ENCODE measurements around the gene APRT.

APRT gene

GRCh38 chr16:88781140-88782077, 30.3 kb downstream of the APRT start:
- Mint-ChIP-seq H3K27me3 (ENCODE audit: low read depth) (peaks cover 53% of the 10 kb centered on the region), H3K4me3 (peak overlapping the region in 1 of 3 experiments; percentile 6), H3K27ac (no peak overlapping the region), H3K4me1 (peaks cover 35% of the 10 kb centered on the region), H3K36me3 (ENCODE audit: low read depth) (no peaks in the 10 kb centered on the region), H3K9me3 (no peaks in the 10 kb centered on the region)
- TF ChIP-seq CTCF (IDR thresholded peaks at IDR 0.05; ENCODE audit: unreplicated experiment in 3 of 3), result no peak

GRCh38 chr16:88780142-88781062, 31.3 kb downstream of the APRT start:
- TF ChIP-seq CTCF (IDR thresholded peaks at IDR 0.05; ENCODE audit: unreplicated experiment in 3 of 3), result no peak
- Mint-ChIP-seq H3K36me3 (ENCODE audit: low read depth) (no peaks in the 10 kb centered on the region), H3K4me3 (peak overlapping the region in 1 of 3 experiments; percentile 6), H3K4me1 (peaks cover 35% of the 10 kb centered on the region), H3K9me3 (no peaks in the 10 kb centered on the region), H3K27me3 (ENCODE audit: low read depth) (peaks cover 58% of the 10 kb centered on the region), H3K27ac (peak overlapping the region in 2 of 3 experiments; percentile 19 to 26)

GRCh38 chr16:88779406-88780141, 32.2 kb downstream of the APRT start:
- Mint-ChIP-seq H3K36me3 (ENCODE audit: low read depth) (no peaks in the 10 kb centered on the region), H3K4me1 (peaks cover 35% of the 10 kb centered on the region), H3K4me3 (peak overlapping the region in 1 of 3 experiments; percentile 42), H3K27me3 (ENCODE audit: low read depth) (peaks cover 62% of the 10 kb centered on the region), H3K27ac (peak overlapping the region in 2 of 3 experiments; percentile 19 to 39), H3K9me3 (no peaks in the 10 kb centered on the region)
- TF ChIP-seq CTCF (IDR thresholded peaks at IDR 0.05; ENCODE audit: unreplicated experiment in 3 of 3), result no peak

GRCh38 chr16:88778541-88779065, 33.1 kb downstream of the APRT start:
- Mint-ChIP-seq H3K4me1 (peaks cover 34% of the 10 kb centered on the region), H3K9me3 (no peaks in the 10 kb centered on the region)
- no peak for TF ChIP-seq CTCF (IDR thresholded peaks at IDR 0.05; ENCODE audit: unreplicated experiment in 3 of 3)

GRCh38 chr16:88778271-88778525, 33.5 kb downstream of the APRT start:
- Mint-ChIP-seq H3K4me1 (peaks cover 30% of the 10 kb centered on the region), H3K9me3 (no peaks in the 10 kb centered on the region), H3K27me3 (ENCODE audit: low read depth) (peaks cover 57% of the 10 kb centered on the region), H3K36me3 (ENCODE audit: low read depth) (no peaks in the 10 kb centered on the region), H3K4me3 (no peak overlapping the region), H3K27ac (no peak overlapping the region)
- TF ChIP-seq CTCF (IDR thresholded peaks at IDR 0.05; ENCODE audit: unreplicated experiment in 3 of 3), result no peak

More at GRCh38 chr16:88778541-88779065, 33.1 kb downstream of the APRT start:
- H3K4me3 Mint-ChIP-seq, result no peak overlapping the region
- no peaks in the 10 kb centered on the region for H3K36me3 Mint-ChIP-seq (ENCODE audit: low read depth)
- H3K27ac Mint-ChIP-seq, result no peak overlapping the region
- peaks cover 61% of the 10 kb centered on the region for H3K27me3 Mint-ChIP-seq (ENCODE audit: low read depth)
